GM18870 (cell line): ENCODE results near the gene AP3S1.

Experiments
- ATAC-seq: cut with Tn5 transposase; IDR thresholded peaks from one replicate; pipeline ENCODE4 v1.9.1; 2021; ENCODE audit warnings: moderate library complexity; ENCODE audit not compliant: unreplicated experiment

Gene AP3S1

GRCh38 chr5:115934388-115934974 lies 92.7 kb downstream of the AP3S1 start:
- ATAC-seq: no peak

GRCh38 chr5:115936031-115936430 lies 94.3 kb downstream of the AP3S1 start:
- no peak for ATAC-seq

- no peak for ATAC-seq
Observed at GRCh38 chr5:115939059-115939458, 97.3 kb downstream of the AP3S1 start.

GRCh38 chr5:115940080-115940810 lies 98.5 kb downstream of the AP3S1 start:
- no peak for ATAC-seq

GRCh38 chr5:115941051-115941675 lies 99.4 kb downstream of the AP3S1 start:
- no peak for ATAC-seq

GRCh38 chr5:115944501-115944900 lies 102.8 kb downstream of the AP3S1 start:
- no peak for ATAC-seq

GRCh38 chr5:115946655-115947054 lies 104.9 kb downstream of the AP3S1 start:
- no peak for ATAC-seq

- ATAC-seq: no peak
Observed at GRCh38 chr5:115947260-115947659, 105.5 kb downstream of the AP3S1 start.

- ATAC-seq: no peak
Observed at GRCh38 chr5:115948091-115948534, 106.4 kb downstream of the AP3S1 start.

GRCh38 chr5:115949096-115949495 lies 107.4 kb downstream of the AP3S1 start:
- no peak for ATAC-seq

- no peak for ATAC-seq
Observed at GRCh38 chr5:115952588-115952987, 110.9 kb downstream of the AP3S1 start.

GRCh38 chr5:115954144-115954543 lies 112.4 kb downstream of the AP3S1 start:
- no peak for ATAC-seq

- no peak for ATAC-seq
Observed at GRCh38 chr5:115956957-115957356, 115.2 kb downstream of the AP3S1 start.

- no peak for ATAC-seq
Observed at GRCh38 chr5:115961381-115962238, 119.9 kb downstream of the AP3S1 start.

- ATAC-seq: no peak
Observed at GRCh38 chr5:115962239-115962564, 120.5 kb downstream of the AP3S1 start, which contains the start of gene LVRN. LVRN (plus strand) TSS chr5:115962475; CDS start chr5:115962618, 143 bp downstream.

- no peak for ATAC-seq
Observed at GRCh38 chr5:115962565-115963402, 121.0 kb downstream of the AP3S1 start.

- no peak for ATAC-seq
Observed at GRCh38 chr5:115963566-115963965, 121.8 kb downstream of the AP3S1 start.
